Gastroesophageal sphincter (tissue), 4 donors: ENCODE measurements around the gene MED12. TPM values are rescaled to one million over a fixed set of nuclear protein-coding genes. Genes with fewer than 3 reads are reported as not detected.

Source experiments
- ATAC-seq: fragments of 150-250 bp; one replicate; pipeline ENCODE4 v1.9.1; 2016; ENCODE audit warnings: mild to moderate bottlenecking, moderate library complexity
- H3K27ac ChIP-seq, 4 donors: fragments of 200-600 bp; sonication (generic) in 3 of 4; 1 replicate in 3 of 4; 2 replicates in 1 of 4; pipeline ENCODE4 v1.5.1; 2016 to 2019
- H3K27me3 ChIP-seq: fragments of 200-600 bp; sonication (generic); one replicate; pipeline ENCODE4 v1.5.1; 2019
- H3K36me3 ChIP-seq, 2 donors: fragments of 200-600 bp; sonication (generic); one replicate each; pipeline ENCODE4 v1.5.1; 2019; ENCODE audit warnings: control low read depth in 1 of 2
- H3K4me1 ChIP-seq, 3 donors: fragments of 200-600 bp; sonication (generic); 1 replicate in 2 of 3; 2 replicates in 1 of 3; pipeline ENCODE4 v1.5.1; 2016 to 2019; ENCODE audit warnings: control low read depth in 2 of 3
- H3K4me3 ChIP-seq, 2 donors: fragments of 200-600 bp; sonication (generic); one replicate each; pipeline ENCODE4 v1.5.1; 2019; ENCODE audit warnings: mild to moderate bottlenecking in 1 of 2, moderate library complexity in 1 of 2
- H3K9me3 ChIP-seq, 3 donors: fragments of 200-600 bp; sonication (generic); one replicate each; pipeline ENCODE4 v1.5.1; 2017 to 2019; ENCODE audit warnings: control low read depth in 2 of 3
- CTCF ChIP-seq, 4 experiments: fragments of 200-600 bp in 2 of 4; fragments of 450-650 bp in 2 of 4; sonication (generic) in 1 of 4; IDR thresholded peaks; one replicate each; pipeline ENCODE4 v1.5.1; 2017 to 2019; ENCODE audit warnings: antibody characterized with exemption in 4 of 4, mild to moderate bottlenecking in 2 of 4, moderate library complexity in 2 of 4
- EP300 ChIP-seq: sonication (generic); formaldehyde crosslinking; IDR thresholded peaks from one replicate; pipeline ENCODE4 v1.6.1; 2017; ENCODE audit warnings: antibody characterized with exemption, mild to moderate bottlenecking
- POLR2A ChIP-seq, 2 donors: fragments of 450-650 bp; IDR thresholded peaks; one replicate each; pipeline ENCODE4 v1.6.1; 2017; ENCODE audit warnings: antibody characterized with exemption in 2 of 2, mild to moderate bottlenecking in 2 of 2, moderate library complexity in 1 of 2
- POLR2AphosphoS5 ChIP-seq: sonication (generic); formaldehyde crosslinking; IDR thresholded peaks from one replicate; pipeline ENCODE4 v1.6.1; 2017; ENCODE audit warnings: antibody characterized with exemption
- WGBS, 2 donors: methylation state at CpG; one replicate each; pipeline ENCODE4 v1.1.5; 2018; ENCODE audit warnings: low coverage in 1 of 2; 5-methylcytosine and 5-hydroxymethylcytosine counted together
- total RNA-seq, 4 donors: library from RNA; depleted of rRNA; stranded (reverse); fragments of >200 nt; gene quantifications; one replicate each; pipeline ENCODE4 v1.1.0, GENCODE V29; 2016

The MED12 gene
- total RNA-seq, 4 donors from 2014 or later, result 19.7 to 30.2 (median 26.2) TPM

GRCh38 chrX:71170660-71171059, 52.3 kb downstream of the MED12 start:
- H3K36me3 ChIP-seq, result no peaks in the 10 kb centered on the region
- H3K27ac ChIP-seq, result no peak overlapping the region
- no peaks in the 10 kb centered on the region for H3K27me3 ChIP-seq
- H3K4me1 ChIP-seq, result no peaks in the 10 kb centered on the region
- H3K4me3 ChIP-seq, result no peak overlapping the region
- no peak for TF ChIP-seq POLR2AphosphoS5
- no peak for TF ChIP-seq EP300
- no peak for TF ChIP-seq CTCF (IDR thresholded peaks at IDR 0.05)
- H3K9me3 ChIP-seq, result no peaks in the 10 kb centered on the region
- ATAC-seq, result no peak
- 65% methylated on average over 5 of the region's 5 CpGs; no CpG with 5 or more reads in 1 of the 2 donors for WGBS, 2 donors

GRCh38 chrX:71171110-71171801, 52.9 kb downstream of the MED12 start:
- Histone ChIP-seq H3K4me1 (no peaks in the 10 kb centered on the region), H3K27me3 (no peaks in the 10 kb centered on the region), H3K36me3 (no peaks in the 10 kb centered on the region), H3K27ac (no peak overlapping the region), H3K4me3 (no peak overlapping the region), H3K9me3 (no peaks in the 10 kb centered on the region)
- no peak for TF ChIP-seq POLR2A (IDR thresholded peaks at IDR 0.05)
- no peak for TF ChIP-seq EP300
- TF ChIP-seq POLR2AphosphoS5, result no peak
- WGBS, 2 donors, result 53% methylated on average over 3 of the region's 12 CpGs; no CpG with 5 or more reads in 1 of the 2 donors
- no peak for ATAC-seq

- ATAC-seq, result no peak
- no peak for TF ChIP-seq POLR2A (IDR thresholded peaks at IDR 0.05)
- TF ChIP-seq CTCF (IDR thresholded peaks at IDR 0.05), result no peak
- TF ChIP-seq POLR2AphosphoS5, result no peak
- TF ChIP-seq EP300, result no peak
- Histone ChIP-seq H3K36me3 (no peaks in the 10 kb centered on the region), H3K9me3 (no peaks in the 10 kb centered on the region), H3K27me3 (no peaks in the 10 kb centered on the region), H3K27ac (no peak overlapping the region), H3K4me3 (no peak overlapping the region), H3K4me1 (no peaks in the 10 kb centered on the region)
- WGBS, 2 donors, result 33 to 64% methylated on average over 1 of the region's 2 CpGs
Measured at GRCh38 chrX:71173440-71173839, 55.0 kb downstream of the MED12 start.

- H3K36me3 ChIP-seq, result no peaks in the 10 kb centered on the region
- H3K27ac ChIP-seq, result no peak overlapping the region
- no peak overlapping the region for H3K4me3 ChIP-seq
- H3K9me3 ChIP-seq, result no peaks in the 10 kb centered on the region
- TF ChIP-seq EP300, result no peak
- no peak for TF ChIP-seq POLR2A (IDR thresholded peaks at IDR 0.05)
- TF ChIP-seq POLR2AphosphoS5, result no peak
- no peak for TF ChIP-seq CTCF (IDR thresholded peaks at IDR 0.05)
- no peak for ATAC-seq
- no peaks in the 10 kb centered on the region for H3K4me1 ChIP-seq
- H3K27me3 ChIP-seq, result no peaks in the 10 kb centered on the region
- 80 to 89% methylated on average over 1 of the region's 1 CpG for WGBS, 2 donors
Measured at GRCh38 chrX:71174795-71175194, 56.4 kb downstream of the MED12 start.

GRCh38 chrX:71175531-71175930, 57.1 kb downstream of the MED12 start:
- Histone ChIP-seq H3K9me3 (no peaks in the 10 kb centered on the region), H3K27me3 (no peaks in the 10 kb centered on the region), H3K4me3 (no peak overlapping the region), H3K36me3 (no peaks in the 10 kb centered on the region), H3K27ac (no peak overlapping the region), H3K4me1 (no peaks in the 10 kb centered on the region)
- WGBS, 2 donors, result 74 to 88% methylated on average over 5 of the region's 5 CpGs
- no peak for ATAC-seq
- no peak for TF ChIP-seq CTCF (IDR thresholded peaks at IDR 0.05)
